Mesenchymal stem cell (in vitro differentiated cells and primary cell): ENCODE data around the gene SH3RF1.

ENCODE experiments used
- DNase-seq: peaks from one replicate; pipeline ENCODE4 v3.0.0-alpha.2; 2013
- H2AFZ ChIP-seq: one replicate; pipeline ENCODE4 v1.6.1; 2013; ENCODE audit warnings: low read depth, mild to moderate bottlenecking, control low read depth, inconsistent platforms, low read length, moderate library complexity
- H2AK5ac ChIP-seq: 2 replicates; pipeline ENCODE4 v1.6.1; 2013; ENCODE audit warnings: low read length, moderate library complexity, mild to moderate bottlenecking, inconsistent platforms; ENCODE audit not compliant: severe bottlenecking
- H2BK120ac ChIP-seq: one replicate; pipeline ENCODE4 v1.6.1; 2013; ENCODE audit warnings: low read depth, mild to moderate bottlenecking, inconsistent platforms, low read length, moderate library complexity
- H2BK12ac ChIP-seq, 2 experiments: one replicate each; pipeline ENCODE4 v1.6.1; 2013; ENCODE audit warnings: inconsistent platforms in 2 of 2, low read length in 2 of 2, mild to moderate bottlenecking in 2 of 2, moderate library complexity in 2 of 2, control low read depth in 1 of 2
- H2BK15ac ChIP-seq: one replicate; pipeline ENCODE4 v1.6.1; 2013; ENCODE audit warnings: mild to moderate bottlenecking, low read depth, inconsistent platforms; ENCODE audit not compliant: poor library complexity, severe bottlenecking
- H2BK5ac ChIP-seq: 2 replicates; pipeline ENCODE4 v1.6.1; 2013; ENCODE audit warnings: low read depth, mild to moderate bottlenecking, low read length, control low read depth, inconsistent platforms; ENCODE audit not compliant: poor library complexity, severe bottlenecking
- H3K14ac ChIP-seq, 2 experiments: one replicate each; pipeline ENCODE4 v1.6.1; 2013; ENCODE audit warnings: inconsistent platforms in 2 of 2, low read length in 2 of 2, control low read depth in 1 of 2, mild to moderate bottlenecking in 1 of 2, moderate library complexity in 1 of 2
- H3K18ac ChIP-seq, 2 experiments: one replicate each; pipeline ENCODE4 v1.6.1; 2013; ENCODE audit warnings: inconsistent platforms in 2 of 2, low read length in 2 of 2, control low read depth in 1 of 2, low read depth in 1 of 2, mild to moderate bottlenecking in 1 of 2
- H3K23ac ChIP-seq, 2 experiments: one replicate each; pipeline ENCODE4 v1.6.1; 2013; ENCODE audit warnings: inconsistent platforms in 2 of 2, low read length in 2 of 2, mild to moderate bottlenecking in 2 of 2, moderate library complexity in 2 of 2, control low read depth in 1 of 2
- H3K27ac ChIP-seq: 2 replicates; pipeline ENCODE4 v1.5.1; 2013; ENCODE audit warnings: mild to moderate bottlenecking, moderate library complexity, low read length, control low read depth, inconsistent platforms; ENCODE audit not compliant: poor library complexity, severe bottlenecking
- H3K27me3 ChIP-seq, 2 experiments: 2 replicates each; pipeline versions ENCODE4 v1.6.1 to v1.7.0; 2013; ENCODE audit warnings: low read length in 2 of 2, mild to moderate bottlenecking in 2 of 2, moderate library complexity in 2 of 2, control low read depth in 1 of 2, inconsistent platforms in 1 of 2; ENCODE audit not compliant: control insufficient read depth in 1 of 2, insufficient read depth in 1 of 2
- H3K36me3 ChIP-seq, 2 experiments: 2 replicates each; pipeline versions ENCODE4 v1.6.1 to v1.7.0; 2013; ENCODE audit warnings: low read length in 2 of 2, control low read depth in 1 of 2, inconsistent platforms in 1 of 2, low read depth in 1 of 2, mild to moderate bottlenecking in 1 of 2; ENCODE audit not compliant: insufficient read depth in 2 of 2, control insufficient read depth in 1 of 2
- H3K4ac ChIP-seq, 2 experiments: one replicate each; pipeline ENCODE4 v1.6.1; 2013; ENCODE audit warnings: inconsistent platforms in 2 of 2, low read length in 2 of 2, mild to moderate bottlenecking in 2 of 2, moderate library complexity in 2 of 2, control low read depth in 1 of 2, low read depth in 1 of 2
- H3K4me1 ChIP-seq: 2 replicates; pipeline ENCODE4 v1.6.1; 2013; ENCODE audit warnings: low read depth, low read length, control low read depth; ENCODE audit not compliant: control insufficient read depth, insufficient read depth
- H3K4me2 ChIP-seq: 2 replicates; pipeline ENCODE4 v1.6.1; 2013; ENCODE audit warnings: low read length, mild to moderate bottlenecking, inconsistent platforms; ENCODE audit not compliant: poor library complexity, severe bottlenecking
- H3K4me3 ChIP-seq, 2 experiments: 2 replicates each; pipeline versions ENCODE4 v1.5.1 to v1.7.0; 2013; ENCODE audit warnings: low read length in 2 of 2, mild to moderate bottlenecking in 2 of 2, control low read depth in 1 of 2, low read depth in 1 of 2; ENCODE audit not compliant: insufficient read depth in 1 of 2
- H3K79me1 ChIP-seq: replicated peaks from 2 replicates; pipeline ENCODE4 v1.6.1; 2013; ENCODE audit warnings: mild to moderate bottlenecking, control low read depth, low read length, inconsistent platforms; ENCODE audit not compliant: poor library complexity, severe bottlenecking
- H3K9ac ChIP-seq: 2 replicates; pipeline ENCODE4 v1.7.0; 2013; ENCODE audit warnings: mild to moderate bottlenecking, low read length, moderate library complexity
- H3K9me3 ChIP-seq: 2 replicates; pipeline ENCODE4 v1.7.0; 2013; ENCODE audit warnings: mild to moderate bottlenecking, low read length; ENCODE audit not compliant: control insufficient read depth
- H4K8ac ChIP-seq: one replicate; pipeline ENCODE4 v1.6.1; 2013; ENCODE audit warnings: inconsistent platforms, mild to moderate bottlenecking, low read length, moderate library complexity
- H4K91ac ChIP-seq: one replicate; pipeline ENCODE4 v1.6.1; 2013; ENCODE audit warnings: mild to moderate bottlenecking, low read length, inconsistent platforms
- WGBS: methylation state at CpG from one replicate; pipeline ENCODE4 v1.1.7; 2013; ENCODE audit warnings: mixed read lengths; 5-methylcytosine and 5-hydroxymethylcytosine counted together

Gene SH3RF1

DNA sequence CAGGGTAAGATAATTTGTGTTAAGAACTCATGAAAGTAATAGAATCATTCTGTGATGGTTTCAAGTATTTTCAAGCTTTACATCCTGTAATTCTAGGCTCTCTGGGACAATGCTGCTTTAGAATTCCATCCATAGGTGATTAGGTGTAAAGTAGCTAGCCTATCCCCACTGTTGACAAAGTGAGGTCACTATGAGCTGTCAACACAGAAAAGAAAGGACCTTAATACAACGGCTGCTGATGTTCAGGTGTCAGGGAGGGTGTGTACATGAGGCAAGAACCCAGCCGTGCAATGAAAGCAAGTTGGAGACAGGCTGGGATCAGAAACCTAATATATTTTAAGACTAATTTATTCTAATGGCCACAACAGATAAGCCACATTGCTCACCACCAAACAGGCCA is 36.8 kb upstream of the SH3RF1 start:
- no peak overlapping the region for H2AFZ ChIP-seq
- no peak overlapping the region for H3K9ac ChIP-seq
- H3K4me3 ChIP-seq = no peak overlapping the region
- no peak overlapping the region for H3K23ac ChIP-seq
- H2BK120ac ChIP-seq = no peak overlapping the region
- H2BK5ac ChIP-seq = no peak overlapping the region
- no peak overlapping the region for H3K27ac ChIP-seq
- no peaks in the 10 kb centered on the region for H3K36me3 ChIP-seq
- H3K4me1 ChIP-seq = no peaks in the 10 kb centered on the region
- H3K14ac ChIP-seq = no peak overlapping the region
- H4K8ac ChIP-seq = no peak overlapping the region
- H3K4me2 ChIP-seq = no peak overlapping the region
- H2AK5ac ChIP-seq = no peak overlapping the region
- no peak overlapping the region for H2BK12ac ChIP-seq
- peak overlapping the region in 1 of 2 experiments; percentile 7 for H3K18ac ChIP-seq
- no peak for DNase-seq
- WGBS = 95% methylated on average over 2 of the region's 2 CpGs
- no peak overlapping the region for H3K4ac ChIP-seq
- no peaks in the 10 kb centered on the region for H3K27me3 ChIP-seq
- H3K9me3 ChIP-seq = no peaks in the 10 kb centered on the region
- no peak overlapping the region for H4K91ac ChIP-seq
- H3K79me1 ChIP-seq = no peaks in the 10 kb centered on the region
- H2BK15ac ChIP-seq = no peak overlapping the region

DNA sequence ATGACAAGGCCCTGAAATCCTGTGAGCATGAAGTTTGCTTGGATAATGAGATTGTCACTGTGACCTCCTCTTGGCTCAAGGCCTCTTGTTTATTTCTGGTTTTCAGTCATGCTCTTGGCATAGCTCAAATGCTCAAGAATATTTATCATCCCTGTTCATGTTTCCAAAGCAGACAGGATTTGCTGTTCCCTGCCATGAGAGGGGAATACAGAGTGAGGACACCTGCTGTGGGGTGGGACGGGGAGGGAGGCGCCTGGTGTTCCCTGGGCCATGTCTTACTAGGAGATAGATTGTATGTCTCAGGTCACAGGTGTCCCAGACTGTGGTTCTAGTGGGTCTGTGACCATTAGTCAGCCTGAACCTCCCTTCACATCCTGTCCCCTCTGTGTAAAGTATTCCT is 34.9 kb upstream of the SH3RF1 start:
- Histone ChIP-seq H3K23ac (no peak overlapping the region), H3K14ac (peak overlapping the region in 1 of 2 experiments; percentile 2), H3K79me1 (no peaks in the 10 kb centered on the region), H2BK15ac (no peak overlapping the region), H4K91ac (no peak overlapping the region), H3K27me3 (no peaks in the 10 kb centered on the region), H2BK5ac (no peak overlapping the region), H3K9ac (no peak overlapping the region), H3K4me2 (no peak overlapping the region), H2AFZ (no peak overlapping the region), H2AK5ac (no peak overlapping the region), H4K8ac (no peak overlapping the region), H3K4ac (no peak overlapping the region), H3K18ac (no peak overlapping the region), H2BK12ac (no peak overlapping the region), H3K4me1 (no peaks in the 10 kb centered on the region), H3K36me3 (no peaks in the 10 kb centered on the region), H3K4me3 (no peak overlapping the region), H2BK120ac (no peak overlapping the region), H3K9me3 (no peaks in the 10 kb centered on the region), H3K27ac (no peak overlapping the region)
- WGBS = 100% methylated on average over 1 of the region's 2 CpGs
- peak; percentile 17 for DNase-seq

DNA sequence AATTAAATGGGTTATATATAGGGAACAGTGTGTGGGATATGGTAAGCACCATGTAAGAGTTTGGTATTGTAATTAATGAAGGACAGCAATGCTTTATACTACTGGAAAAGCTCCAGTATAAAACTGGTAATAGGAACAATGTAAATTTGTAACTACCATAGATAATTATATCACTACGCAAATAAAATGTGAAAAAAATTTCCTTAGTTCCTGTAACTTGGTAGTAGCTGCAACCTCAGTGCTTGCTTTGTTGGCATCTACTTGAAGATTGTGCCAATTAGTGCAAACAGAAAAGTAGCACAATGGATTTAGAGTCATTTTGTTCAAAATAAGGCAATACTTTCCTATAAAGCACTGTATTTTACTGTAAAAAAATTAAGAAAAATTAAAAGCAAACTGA is 34.4 kb upstream of the SH3RF1 start:
- 100% methylated on average over 1 of the region's 1 CpG for WGBS
- Histone ChIP-seq H3K27me3 (no peaks in the 10 kb centered on the region), H4K8ac (no peak overlapping the region), H2AFZ (no peak overlapping the region), H3K79me1 (no peaks in the 10 kb centered on the region), H3K36me3 (no peaks in the 10 kb centered on the region), H3K23ac (no peak overlapping the region), H3K4me2 (no peak overlapping the region), H2BK120ac (no peak overlapping the region), H3K4me1 (no peaks in the 10 kb centered on the region), H3K18ac (no peak overlapping the region), H3K9me3 (no peaks in the 10 kb centered on the region), H2BK5ac (no peak overlapping the region), H3K9ac (no peak overlapping the region), H2BK12ac (no peak overlapping the region), H3K27ac (no peak overlapping the region), H4K91ac (no peak overlapping the region), H3K4ac (no peak overlapping the region), H3K14ac (no peak overlapping the region), H2BK15ac (no peak overlapping the region), H2AK5ac (no peak overlapping the region), H3K4me3 (no peak overlapping the region)
- no peak for DNase-seq

DNA sequence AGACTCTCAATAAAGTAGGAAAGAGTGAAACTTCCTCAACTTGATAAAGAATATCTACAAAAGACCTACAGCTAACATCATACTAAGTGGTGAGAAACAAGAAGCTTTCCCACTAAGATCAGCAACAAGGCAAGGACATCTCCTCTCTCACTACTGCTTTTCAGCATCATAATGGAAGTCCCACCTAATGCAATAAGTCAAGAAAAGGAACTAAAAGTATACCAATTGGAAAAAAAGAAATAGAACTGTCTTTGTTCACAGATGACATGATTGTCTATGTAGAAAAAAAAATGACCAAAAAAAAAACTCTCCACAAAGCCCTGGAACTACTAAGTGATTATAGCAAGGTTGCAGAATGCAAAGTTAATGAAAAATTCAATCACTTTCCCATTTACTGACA is 25.1 kb upstream of the SH3RF1 start:
- no peak for DNase-seq
- Histone ChIP-seq H4K8ac (no peak overlapping the region), H3K23ac (no peak overlapping the region), H3K9ac (no peak overlapping the region), H2BK5ac (no peak overlapping the region), H2BK12ac (no peak overlapping the region), H2BK15ac (no peak overlapping the region), H3K4me3 (no peak overlapping the region), H3K9me3 (no peaks in the 10 kb centered on the region), H2AFZ (no peak overlapping the region), H4K91ac (no peak overlapping the region), H3K18ac (no peak overlapping the region), H3K14ac (no peak overlapping the region), H3K4ac (no peak overlapping the region), H3K27me3 (no peaks in the 10 kb centered on the region), H3K4me1 (no peaks in the 10 kb centered on the region), H3K27ac (no peak overlapping the region), H2AK5ac (no peak overlapping the region), H3K4me2 (no peak overlapping the region), H2BK120ac (no peak overlapping the region), H3K79me1 (no peaks in the 10 kb centered on the region), H3K36me3 (no peaks in the 10 kb centered on the region)
